PFSK-1 (cell line): Measurements from ENCODE around the gene SLC37A3.

Experiments
- FOXP2 ChIP-seq: optimal IDR thresholded peaks from 2 replicates; pipeline ENCODE3; 2011; ENCODE audit warnings: borderline replicate concordance, control low read depth, inconsistent platforms; ENCODE audit not compliant: insufficient read depth; ENCODE audit errors: extremely low read length, extremely low read depth
- POLR2AphosphoS5 ChIP-seq: IDR thresholded peaks from 2 replicates; pipeline ENCODE4 v1.6.1; 2012; ENCODE audit warnings: low read depth, mild to moderate bottlenecking, control low read depth, low read length, moderate library complexity
- SIN3A ChIP-seq: IDR thresholded peaks from 2 replicates; pipeline ENCODE4 v1.6.1; 2012; ENCODE audit warnings: mild to moderate bottlenecking, low read length, moderate library complexity, borderline replicate concordance; ENCODE audit not compliant: insufficient read depth
- TAF1 ChIP-seq: IDR thresholded peaks from 2 replicates; pipeline ENCODE4 v1.6.1; 2012; ENCODE audit warnings: low read length, control low read depth, borderline replicate concordance; ENCODE audit not compliant: insufficient read depth
- TF ChIP-seq, protein P1 (sequence below), 2 experiments: IDR thresholded peaks; 2 replicates each; pipeline versions ENCODE4 v1.6.1 to v1.8.0; 2011 to 2012; ENCODE audit warnings: low read depth in 2 of 2, low read length in 2 of 2, control low read depth in 1 of 2, inconsistent platforms in 1 of 2, mild to moderate bottlenecking in 1 of 2, moderate library complexity in 1 of 2; ENCODE audit not compliant: insufficient read depth in 1 of 2

DNA sequence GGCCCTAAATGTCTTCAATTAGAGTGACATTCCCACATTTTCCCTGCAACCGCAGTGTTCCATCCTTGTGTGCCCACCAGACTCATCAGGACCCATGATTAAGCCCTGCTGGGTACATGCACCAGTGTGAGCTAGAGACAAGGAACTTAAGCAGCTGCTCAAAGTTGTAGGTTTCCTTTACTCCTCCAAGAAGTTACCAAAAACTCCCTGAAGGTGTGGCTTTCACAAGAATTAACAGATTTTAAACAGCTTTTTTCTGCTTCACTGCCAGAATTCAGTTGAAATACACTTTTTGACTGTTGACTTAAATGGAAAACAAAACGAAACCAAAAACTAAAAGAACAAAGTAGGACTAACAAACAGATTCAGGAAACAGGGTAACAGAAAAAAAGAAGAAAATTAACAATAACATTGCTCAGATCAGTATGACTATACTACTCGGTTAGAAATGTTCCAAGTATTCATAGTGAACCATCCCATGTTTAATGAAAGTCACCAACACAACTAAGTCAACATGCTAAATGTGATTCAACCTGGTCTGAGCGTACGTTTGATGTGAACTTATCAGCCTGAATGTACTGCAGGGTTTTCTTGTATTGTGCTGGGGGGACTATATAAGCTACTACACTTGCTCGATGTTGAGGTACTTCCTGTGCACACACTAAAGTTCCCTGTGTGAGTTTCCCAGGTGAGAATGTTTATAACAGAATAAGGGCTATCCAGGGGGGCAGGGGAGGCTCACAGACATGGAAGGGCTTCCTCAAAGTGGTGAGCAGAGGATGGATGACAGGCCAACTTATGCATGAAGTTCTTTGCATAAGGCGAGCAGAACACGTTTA is 22.2 kb downstream of the SLC37A3 start:
- TF ChIP-seq SIN3A: no peak
- TF ChIP-seq, protein P1, sequence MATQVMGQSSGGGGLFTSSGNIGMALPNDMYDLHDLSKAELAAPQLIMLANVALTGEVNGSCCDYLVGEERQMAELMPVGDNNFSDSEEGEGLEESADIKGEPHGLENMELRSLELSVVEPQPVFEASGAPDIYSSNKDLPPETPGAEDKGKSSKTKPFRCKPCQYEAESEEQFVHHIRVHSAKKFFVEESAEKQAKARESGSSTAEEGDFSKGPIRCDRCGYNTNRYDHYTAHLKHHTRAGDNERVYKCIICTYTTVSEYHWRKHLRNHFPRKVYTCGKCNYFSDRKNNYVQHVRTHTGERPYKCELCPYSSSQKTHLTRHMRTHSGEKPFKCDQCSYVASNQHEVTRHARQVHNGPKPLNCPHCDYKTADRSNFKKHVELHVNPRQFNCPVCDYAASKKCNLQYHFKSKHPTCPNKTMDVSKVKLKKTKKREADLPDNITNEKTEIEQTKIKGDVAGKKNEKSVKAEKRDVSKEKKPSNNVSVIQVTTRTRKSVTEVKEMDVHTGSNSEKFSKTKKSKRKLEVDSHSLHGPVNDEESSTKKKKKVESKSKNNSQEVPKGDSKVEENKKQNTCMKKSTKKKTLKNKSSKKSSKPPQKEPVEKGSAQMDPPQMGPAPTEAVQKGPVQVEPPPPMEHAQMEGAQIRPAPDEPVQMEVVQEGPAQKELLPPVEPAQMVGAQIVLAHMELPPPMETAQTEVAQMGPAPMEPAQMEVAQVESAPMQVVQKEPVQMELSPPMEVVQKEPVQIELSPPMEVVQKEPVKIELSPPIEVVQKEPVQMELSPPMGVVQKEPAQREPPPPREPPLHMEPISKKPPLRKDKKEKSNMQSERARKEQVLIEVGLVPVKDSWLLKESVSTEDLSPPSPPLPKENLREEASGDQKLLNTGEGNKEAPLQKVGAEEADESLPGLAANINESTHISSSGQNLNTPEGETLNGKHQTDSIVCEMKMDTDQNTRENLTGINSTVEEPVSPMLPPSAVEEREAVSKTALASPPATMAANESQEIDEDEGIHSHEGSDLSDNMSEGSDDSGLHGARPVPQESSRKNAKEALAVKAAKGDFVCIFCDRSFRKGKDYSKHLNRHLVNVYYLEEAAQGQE (IDR thresholded peaks at IDR 0.05; ENCODE audit: insufficient read depth in 1 of 2, low read depth in 2 of 2, low read length in 2 of 2): no peak
- TF ChIP-seq FOXP2: no peak
- no peak for TF ChIP-seq POLR2AphosphoS5
- TF ChIP-seq TAF1: no peak
